NCI-H2081 (cell line): ENCODE measurements around the gene URB2.
A peak's percentile ranks its signal among the peaks of the same experiment; 100 is the strongest.

ENCODE experiments used
- DNase-seq, 2 experiments: peaks; one replicate each; lab custom pipeline; 2025; lab: John Stamatoyannopoulos, UW

The URB2 gene

DNA sequence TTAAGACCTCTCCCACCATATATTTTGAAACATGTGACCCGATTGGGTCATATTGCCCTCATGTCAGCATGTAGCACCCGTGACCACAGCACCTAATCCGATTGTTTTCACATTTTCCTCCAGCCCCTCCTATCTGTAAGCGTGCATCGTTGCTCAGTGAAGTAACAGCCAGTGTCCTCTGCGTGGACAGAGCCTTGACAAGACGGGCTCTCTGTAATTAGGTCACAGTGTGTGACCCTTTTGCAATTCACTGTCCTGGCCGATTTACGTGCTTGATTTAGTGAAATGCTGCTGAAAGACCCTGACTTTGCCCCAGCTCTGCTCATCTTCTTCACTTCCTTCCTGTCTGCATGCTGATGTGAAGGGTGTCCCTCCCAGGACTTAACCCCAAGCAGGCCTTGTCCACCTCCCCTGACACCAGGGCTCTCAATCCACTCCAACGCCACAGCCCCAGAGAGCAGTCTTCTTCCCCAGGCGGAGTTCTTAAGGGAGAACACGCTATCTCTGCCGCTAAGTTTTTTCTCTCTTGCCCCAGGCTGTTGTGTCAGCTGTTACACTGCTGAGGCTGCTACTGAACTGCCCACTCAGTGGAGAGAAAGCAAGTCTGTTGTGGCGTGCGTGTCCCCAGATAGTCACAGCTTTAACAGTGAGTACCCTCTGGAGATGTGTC lies 19.4 kb downstream of the URB2 start:
- DNase-seq = no peak

GRCh38 chr1:229648406-229648805 lies 22.4 kb downstream of the URB2 start:
- DNase-seq = no peak

DNA sequence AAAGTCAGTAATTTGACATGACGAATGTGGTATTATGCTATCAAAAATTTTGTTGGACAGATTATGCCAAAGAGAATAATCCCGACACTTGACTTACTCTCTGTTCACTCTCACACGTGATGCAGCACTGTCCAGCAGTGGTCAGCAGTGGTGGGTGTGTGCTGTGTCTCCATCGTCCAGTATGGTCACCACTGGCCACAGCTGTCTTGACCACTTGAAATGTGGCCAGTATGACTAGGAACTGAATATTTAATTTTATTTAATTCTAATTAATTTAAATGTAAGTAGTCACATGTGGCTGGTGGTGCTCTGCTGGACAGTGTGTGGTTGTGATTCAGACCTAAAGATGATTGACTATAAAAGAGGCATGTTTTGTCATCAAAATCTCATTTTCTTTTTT lies 24.0 kb downstream of the URB2 start:
- no peak for DNase-seq

DNA sequence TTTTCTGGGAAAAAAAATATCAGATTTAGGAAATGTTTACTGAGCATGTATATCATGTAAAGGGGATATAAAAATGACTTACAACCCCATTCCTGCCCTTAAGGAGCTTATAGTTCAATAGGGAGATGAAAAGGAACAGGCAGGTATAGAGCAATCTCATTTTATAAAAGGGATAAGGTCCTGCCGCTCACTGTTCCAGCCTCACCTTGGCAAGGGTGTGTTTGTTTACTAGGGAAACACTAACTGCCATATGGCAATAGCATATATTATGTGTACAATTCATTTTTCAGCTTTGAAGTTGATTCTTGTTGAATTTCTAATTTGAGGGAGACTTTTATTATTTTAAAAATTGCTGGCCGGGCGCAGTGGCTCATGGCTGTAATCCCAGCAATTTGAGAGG lies 25.5 kb downstream of the URB2 start:
- DNase-seq = no peak

DNA sequence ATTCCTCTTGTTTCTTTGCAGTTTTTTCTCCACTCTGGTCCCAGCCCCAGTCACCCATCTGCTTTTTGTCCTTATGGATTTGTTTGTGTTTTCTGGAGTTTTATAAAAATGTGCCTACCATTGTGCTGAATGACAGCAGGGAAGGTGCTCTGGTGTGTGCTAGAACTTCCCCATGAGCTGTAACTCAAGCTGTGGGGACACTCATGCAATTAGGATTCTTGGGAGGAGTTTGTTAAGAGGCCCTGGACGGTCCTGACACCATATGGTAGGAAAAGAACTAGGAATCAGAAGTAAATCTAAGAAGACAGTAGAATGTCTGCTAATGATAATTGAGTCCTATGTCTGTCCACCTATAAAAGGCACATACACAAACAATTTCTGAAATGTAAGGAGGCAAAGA lies 27.4 kb downstream of the URB2 start:
- no peak for DNase-seq

GRCh38 chr1:229655781-229656180 lies 29.7 kb downstream of the URB2 start:
- DNase-seq = no peak

DNA sequence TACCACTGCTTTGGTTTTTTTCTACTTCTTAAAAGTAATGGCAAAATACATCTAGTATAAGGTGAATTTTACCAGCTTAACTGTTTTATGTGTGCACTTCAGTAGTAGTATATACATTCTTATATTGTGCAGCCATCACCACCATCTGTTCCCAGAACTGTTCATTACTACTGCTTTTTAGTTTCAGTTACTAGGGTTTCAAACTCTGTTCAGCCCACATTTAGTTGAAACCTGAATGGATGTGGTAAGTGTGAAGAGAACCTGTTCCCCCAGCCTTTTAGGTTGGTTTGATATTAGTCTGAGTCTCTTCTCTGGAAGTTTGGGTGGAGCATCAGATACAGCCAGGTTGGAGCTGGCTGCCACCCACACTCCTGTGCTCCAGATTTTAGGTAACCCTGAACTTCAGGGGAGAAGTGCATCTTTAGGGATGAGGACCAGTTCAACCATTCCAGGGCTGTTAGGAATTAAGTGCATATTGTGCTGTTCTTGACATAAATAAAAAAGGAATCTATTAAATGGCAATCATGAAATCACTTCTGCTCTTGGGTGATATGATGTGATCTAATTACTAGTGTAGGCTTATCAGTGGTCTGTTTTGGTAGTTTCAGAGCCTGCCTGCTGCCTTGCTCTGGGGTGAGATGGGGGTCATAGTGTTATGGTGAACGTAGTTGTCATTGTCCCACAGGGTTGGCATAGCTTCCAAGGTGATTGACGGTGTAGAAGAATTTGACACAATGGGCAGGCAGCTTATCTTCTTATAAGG lies 32.1 kb downstream of the URB2 start:
- DNase-seq = no peak

GRCh38 chr1:229661022-229661877 lies 35.2 kb downstream of the URB2 start:
- DNase-seq = peak; percentile 80 to 82

- DNase-seq = no peak
Measured at GRCh38 chr1:229661897-229662296, 35.9 kb downstream of the URB2 start.

- no peak for DNase-seq
Measured at GRCh38 chr1:229664133-229664689, 38.2 kb downstream of the URB2 start.

DNA sequence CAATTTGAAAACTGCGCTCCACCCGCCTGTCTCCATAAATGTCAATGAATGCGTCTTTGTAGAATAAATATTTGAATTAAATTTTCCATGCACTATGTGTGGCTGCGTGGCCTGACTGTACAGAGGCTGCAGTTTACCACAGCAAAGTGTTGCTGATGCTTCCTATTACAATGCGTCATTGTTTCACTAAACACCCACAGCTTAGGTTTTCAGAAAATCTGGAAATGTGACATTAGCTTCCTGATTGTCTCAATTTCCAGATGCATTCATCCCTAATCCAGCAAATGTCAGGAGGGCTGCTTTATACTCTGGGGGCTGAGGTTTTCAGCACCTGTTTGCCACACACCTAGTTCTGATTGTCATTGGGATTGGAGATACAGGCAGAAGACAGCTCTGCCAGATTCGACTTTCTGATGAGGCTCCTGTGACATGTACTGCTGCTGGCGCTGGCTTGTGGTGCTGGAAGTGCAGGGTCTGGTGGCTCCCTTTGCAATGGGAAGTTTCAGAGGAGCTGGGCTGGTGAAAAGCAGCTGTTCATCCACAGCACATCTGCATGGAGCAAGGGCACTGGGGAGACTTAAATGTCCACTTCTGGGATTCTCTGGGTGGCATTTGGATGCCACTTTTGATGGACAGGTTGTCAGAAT lies 40.0 kb downstream of the URB2 start:
- no peak for DNase-seq

DNA sequence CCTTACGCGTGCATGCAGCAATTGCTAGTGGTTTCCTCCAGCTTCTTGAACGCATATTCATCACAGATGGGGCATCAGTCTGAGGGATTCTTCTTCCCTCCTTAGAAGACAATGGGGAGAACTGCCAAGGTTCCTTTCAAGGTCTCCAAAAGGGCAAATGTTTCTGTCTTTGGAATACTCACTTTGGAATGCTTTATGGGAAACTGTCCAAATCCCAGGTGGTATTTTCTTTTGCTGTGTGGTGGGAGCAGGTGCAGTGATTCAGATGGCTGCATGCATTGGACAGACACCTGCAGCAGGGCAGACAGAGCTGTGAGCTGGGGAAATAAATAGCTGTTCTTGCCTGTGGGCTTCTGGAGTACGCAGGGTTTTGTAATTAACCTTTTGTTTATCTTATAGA lies 40.5 kb downstream of the URB2 start:
- peak in 1 of 2 experiments; percentile 23 for DNase-seq

DNA sequence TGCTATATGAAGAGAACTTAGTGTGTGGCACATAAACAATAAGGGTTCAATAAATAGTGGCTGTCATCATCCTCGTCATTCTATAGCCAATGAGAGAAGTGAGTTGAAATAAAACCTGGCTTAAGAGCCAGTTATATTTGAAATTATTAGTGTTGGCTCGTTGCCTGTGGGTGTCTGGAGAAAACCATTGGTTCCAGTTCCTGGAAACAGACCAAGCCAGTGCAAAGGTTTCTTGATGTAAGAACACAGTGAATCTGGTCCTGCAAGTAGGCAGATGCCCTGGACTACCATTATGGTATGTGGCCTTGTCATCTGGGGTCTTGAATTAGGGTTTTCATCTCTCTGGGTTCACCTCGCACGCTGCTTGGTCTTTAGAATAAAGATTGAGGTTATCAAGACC lies 43.3 kb downstream of the URB2 start:
- no peak for DNase-seq

GRCh38 chr1:229671310-229671709 lies 45.3 kb downstream of the URB2 start:
- DNase-seq = no peak

- DNase-seq = no peak
Measured at GRCh38 chr1:229672246-229672645, 46.2 kb downstream of the URB2 start.

DNA sequence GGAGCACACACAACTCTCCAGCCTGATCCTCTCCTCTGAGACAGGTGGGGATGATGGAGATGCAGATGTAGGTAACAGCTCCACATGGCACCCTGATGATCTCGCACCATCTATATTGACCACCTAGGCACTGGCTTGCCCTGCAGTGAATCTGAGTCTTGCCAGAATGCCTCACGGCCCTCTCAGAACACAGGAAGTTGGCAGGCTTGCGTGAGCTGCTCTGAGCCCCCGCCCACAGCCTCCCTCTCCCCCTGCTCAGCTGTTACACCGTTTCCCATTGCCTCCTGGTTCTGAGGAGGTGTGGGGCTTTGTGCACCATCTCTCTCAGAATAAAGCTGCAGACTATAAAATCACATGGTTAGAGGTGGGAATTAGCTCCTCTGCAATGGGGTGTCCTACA lies 48.0 kb downstream of the URB2 start:
- peak in 1 of 2 experiments; percentile 18 for DNase-seq

DNA sequence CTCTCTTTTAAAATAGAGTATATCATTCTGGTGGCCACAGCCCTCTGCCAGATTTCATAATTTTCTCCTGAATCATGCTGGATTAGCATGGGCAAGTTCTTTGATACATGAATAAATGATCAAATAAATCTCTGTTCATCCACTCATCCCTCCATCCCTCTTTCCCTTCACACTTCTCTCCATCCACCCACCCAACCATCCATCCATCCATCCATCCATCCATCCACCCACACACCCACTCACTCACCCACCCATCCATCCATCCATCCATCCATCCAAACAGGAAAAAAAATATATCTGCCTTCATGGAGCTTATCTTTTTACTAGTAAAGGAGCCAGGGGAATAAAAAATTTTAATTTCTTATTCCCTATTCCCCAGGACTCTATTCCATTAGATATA lies 49.3 kb downstream of the URB2 start:
- no peak for DNase-seq

GRCh38 chr1:229685149-229685548 lies 59.1 kb downstream of the URB2 start:
- no peak for DNase-seq

GRCh38 chr1:229689273-229689672 lies 63.2 kb downstream of the URB2 start:
- DNase-seq = no peak

- DNase-seq = no peak
Measured at GRCh38 chr1:229689904-229690303, 63.9 kb downstream of the URB2 start.

- no peak for DNase-seq
Measured at GRCh38 chr1:229690662-229691061, 64.6 kb downstream of the URB2 start.

DNA sequence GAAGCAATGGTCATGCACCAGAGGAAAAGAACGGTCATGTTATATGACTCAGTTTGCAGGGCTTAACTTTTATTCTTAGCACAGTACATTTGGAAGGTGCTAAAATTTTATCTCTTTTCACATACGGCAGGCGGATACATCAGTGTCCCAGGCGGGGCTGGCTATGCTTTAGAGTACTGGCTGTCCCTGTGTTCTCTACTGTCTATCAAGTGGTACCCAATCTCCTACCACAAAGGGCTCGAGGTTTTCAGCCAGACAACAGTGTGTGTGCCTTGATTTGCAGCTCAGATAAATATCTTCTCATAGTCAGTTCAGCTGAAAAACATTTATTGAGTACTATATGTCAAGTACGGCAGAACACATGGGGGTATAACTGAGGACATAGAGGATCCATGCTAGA lies 65.3 kb downstream of the URB2 start:
- no peak for DNase-seq
